ENCODE measurements around the gene PLEKHO2. TPM values are rescaled to one million over a fixed set of nuclear protein-coding genes. Genes with fewer than 3 reads are reported as not detected.

Gene PLEKHO2
- total and polyA plus RNA-seq, 2 experiments from 2014 or later: 9.0 to 29.4 TPM

DNA sequence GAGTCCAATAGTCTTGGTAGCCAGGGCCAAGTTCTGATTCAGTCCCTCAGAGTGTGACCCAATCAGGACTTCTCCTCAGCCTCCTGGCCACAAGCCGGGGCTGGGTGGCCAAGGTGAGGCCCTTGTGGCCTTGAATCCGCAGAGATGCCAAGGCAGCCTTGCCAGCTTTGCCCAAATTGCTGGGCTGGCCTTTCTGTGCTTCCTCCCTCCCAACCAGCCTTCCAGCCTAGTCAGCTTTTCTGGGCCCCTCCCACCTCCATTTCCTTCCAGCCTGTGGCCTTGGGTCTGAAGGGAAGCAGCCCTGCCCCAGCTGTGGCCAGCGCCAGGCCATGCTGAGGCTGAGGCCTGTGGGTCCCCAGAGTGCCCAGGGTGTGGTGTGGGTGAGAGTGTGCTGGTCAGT lies 35.7 kb downstream of the PLEKHO2 start:
- no peak overlapping the region for H2AFZ ChIP-seq
- no peak overlapping the region; the same call in 1 of the 2 replicates for H3K27ac Mint-ChIP-seq
- ATAC-seq: peak; percentile 13; the same call in 2 of the 3 replicates

More for the DNA sequence above, 35.7 kb downstream of the PLEKHO2 start:
- Histone ChIP-seq H3K36me3 (ENCODE audit: insufficient read depth) (no peaks in the 10 kb centered on the region), H3K4me1 (ENCODE audit: insufficient read depth) (peaks cover 15% of the 10 kb centered on the region), H3K79me2 (replicated peaks; ENCODE audit: insufficient read depth) (no peaks in the 10 kb centered on the region), H4K20me1 (replicated peaks; ENCODE audit: insufficient read depth) (no peaks in the 10 kb centered on the region), H3K4me2 (no peak overlapping the region), H3K27ac (ENCODE audit: low read depth) (no peak overlapping the region), H3K4me3 (no peak overlapping the region), H3K27me3 (ENCODE audit: insufficient read depth) (no peaks in the 10 kb centered on the region), H3K9me2 (ENCODE audit: insufficient read depth) (no peaks in the 10 kb centered on the region), H3F3A (replicated peaks; ENCODE audit: low read depth) (0 out of 2 replicates have a peak, but pooled peaks cover 2% of the 10 kb centered on the region)
- H3K4me1 Mint-ChIP-seq: peaks cover 35% of the 10 kb centered on the region
- no peaks in the 10 kb centered on the region for H3K9me3 Mint-ChIP-seq
- no peaks in the 10 kb centered on the region for H3K36me3 Mint-ChIP-seq (ENCODE audit: low read depth)
- H3K4me3 Mint-ChIP-seq: no peak overlapping the region
- no peak for DNase-seq (ENCODE audit: low spot score)
- no peak for TF ChIP-seq POLR2AphosphoS5 (IDR thresholded peaks at IDR 0.05; ENCODE audit: low read depth)
- TF ChIP-seq STAT1 (IDR thresholded peaks at IDR 0.05; ENCODE audit: unreplicated experiment): no peak
- no peak for TF ChIP-seq JUNB (IDR thresholded peaks at IDR 0.05; ENCODE audit: unreplicated experiment)
- TF ChIP-seq, protein P1, sequence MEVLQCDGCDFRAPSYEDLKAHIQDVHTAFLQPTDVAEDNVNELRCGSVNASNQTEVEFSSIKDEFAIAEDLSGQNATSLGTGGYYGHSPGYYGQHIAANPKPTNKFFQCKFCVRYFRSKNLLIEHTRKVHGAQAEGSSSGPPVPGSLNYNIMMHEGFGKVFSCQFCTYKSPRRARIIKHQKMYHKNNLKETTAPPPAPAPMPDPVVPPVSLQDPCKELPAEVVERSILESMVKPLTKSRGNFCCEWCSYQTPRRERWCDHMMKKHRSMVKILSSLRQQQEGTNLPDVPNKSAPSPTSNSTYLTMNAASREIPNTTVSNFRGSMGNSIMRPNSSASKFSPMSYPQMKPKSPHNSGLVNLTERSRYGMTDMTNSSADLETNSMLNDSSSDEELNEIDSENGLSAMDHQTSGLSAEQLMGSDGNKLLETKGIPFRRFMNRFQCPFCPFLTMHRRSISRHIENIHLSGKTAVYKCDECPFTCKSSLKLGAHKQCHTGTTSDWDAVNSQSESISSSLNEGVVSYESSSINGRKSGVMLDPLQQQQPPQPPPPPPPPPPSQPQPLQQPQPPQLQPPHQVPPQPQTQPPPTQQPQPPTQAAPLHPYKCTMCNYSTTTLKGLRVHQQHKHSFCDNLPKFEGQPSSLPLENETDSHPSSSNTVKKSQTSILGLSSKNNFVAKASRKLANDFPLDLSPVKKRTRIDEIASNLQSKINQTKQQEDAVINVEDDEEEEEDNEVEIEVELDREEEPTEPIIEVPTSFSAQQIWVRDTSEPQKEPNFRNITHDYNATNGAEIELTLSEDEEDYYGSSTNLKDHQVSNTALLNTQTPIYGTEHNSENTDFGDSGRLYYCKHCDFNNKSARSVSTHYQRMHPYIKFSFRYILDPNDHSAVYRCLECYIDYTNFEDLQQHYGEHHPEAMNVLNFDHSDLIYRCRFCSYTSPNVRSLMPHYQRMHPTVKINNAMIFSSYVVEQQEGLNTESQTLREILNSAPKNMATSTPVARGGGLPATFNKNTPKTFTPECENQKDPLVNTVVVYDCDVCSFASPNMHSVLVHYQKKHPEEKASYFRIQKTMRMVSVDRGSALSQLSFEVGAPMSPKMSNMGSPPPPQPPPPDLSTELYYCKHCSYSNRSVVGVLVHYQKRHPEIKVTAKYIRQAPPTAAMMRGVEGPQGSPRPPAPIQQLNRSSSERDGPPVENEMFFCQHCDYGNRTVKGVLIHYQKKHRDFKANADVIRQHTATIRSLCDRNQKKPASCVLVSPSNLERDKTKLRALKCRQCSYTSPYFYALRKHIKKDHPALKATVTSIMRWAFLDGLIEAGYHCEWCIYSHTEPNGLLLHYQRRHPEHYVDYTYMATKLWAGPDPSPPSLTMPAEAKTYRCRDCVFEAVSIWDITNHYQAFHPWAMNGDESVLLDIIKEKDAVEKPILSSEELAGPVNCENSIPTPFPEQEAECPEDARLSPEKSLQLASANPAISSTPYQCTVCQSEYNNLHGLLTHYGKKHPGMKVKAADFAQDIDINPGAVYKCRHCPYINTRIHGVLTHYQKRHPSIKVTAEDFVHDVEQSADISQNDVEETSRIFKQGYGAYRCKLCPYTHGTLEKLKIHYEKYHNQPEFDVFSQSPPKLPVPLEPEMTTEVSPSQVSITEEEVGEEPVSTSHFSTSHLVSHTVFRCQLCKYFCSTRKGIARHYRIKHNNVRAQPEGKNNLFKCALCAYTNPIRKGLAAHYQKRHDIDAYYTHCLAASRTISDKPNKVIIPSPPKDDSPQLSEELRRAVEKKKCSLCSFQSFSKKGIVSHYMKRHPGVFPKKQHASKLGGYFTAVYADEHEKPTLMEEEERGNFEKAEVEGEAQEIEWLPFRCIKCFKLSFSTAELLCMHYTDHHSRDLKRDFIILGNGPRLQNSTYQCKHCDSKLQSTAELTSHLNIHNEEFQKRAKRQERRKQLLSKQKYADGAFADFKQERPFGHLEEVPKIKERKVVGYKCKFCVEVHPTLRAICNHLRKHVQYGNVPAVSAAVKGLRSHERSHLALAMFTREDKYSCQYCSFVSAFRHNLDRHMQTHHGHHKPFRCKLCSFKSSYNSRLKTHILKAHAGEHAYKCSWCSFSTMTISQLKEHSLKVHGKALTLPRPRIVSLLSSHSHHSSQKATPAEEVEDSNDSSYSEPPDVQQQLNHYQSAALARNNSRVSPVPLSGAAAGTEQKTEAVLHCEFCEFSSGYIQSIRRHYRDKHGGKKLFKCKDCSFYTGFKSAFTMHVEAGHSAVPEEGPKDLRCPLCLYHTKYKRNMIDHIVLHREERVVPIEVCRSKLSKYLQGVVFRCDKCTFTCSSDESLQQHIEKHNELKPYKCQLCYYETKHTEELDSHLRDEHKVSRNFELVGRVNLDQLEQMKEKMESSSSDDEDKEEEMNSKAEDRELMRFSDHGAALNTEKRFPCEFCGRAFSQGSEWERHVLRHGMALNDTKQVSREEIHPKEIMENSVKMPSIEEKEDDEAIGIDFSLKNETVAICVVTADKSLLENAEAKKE (CRISPR knock-in tag; IDR thresholded peaks at IDR 0.05): no peak
- no peak for TF ChIP-seq ZNF114 (CRISPR knock-in tag; IDR thresholded peaks at IDR 0.05)
- TF ChIP-seq, protein P2, sequence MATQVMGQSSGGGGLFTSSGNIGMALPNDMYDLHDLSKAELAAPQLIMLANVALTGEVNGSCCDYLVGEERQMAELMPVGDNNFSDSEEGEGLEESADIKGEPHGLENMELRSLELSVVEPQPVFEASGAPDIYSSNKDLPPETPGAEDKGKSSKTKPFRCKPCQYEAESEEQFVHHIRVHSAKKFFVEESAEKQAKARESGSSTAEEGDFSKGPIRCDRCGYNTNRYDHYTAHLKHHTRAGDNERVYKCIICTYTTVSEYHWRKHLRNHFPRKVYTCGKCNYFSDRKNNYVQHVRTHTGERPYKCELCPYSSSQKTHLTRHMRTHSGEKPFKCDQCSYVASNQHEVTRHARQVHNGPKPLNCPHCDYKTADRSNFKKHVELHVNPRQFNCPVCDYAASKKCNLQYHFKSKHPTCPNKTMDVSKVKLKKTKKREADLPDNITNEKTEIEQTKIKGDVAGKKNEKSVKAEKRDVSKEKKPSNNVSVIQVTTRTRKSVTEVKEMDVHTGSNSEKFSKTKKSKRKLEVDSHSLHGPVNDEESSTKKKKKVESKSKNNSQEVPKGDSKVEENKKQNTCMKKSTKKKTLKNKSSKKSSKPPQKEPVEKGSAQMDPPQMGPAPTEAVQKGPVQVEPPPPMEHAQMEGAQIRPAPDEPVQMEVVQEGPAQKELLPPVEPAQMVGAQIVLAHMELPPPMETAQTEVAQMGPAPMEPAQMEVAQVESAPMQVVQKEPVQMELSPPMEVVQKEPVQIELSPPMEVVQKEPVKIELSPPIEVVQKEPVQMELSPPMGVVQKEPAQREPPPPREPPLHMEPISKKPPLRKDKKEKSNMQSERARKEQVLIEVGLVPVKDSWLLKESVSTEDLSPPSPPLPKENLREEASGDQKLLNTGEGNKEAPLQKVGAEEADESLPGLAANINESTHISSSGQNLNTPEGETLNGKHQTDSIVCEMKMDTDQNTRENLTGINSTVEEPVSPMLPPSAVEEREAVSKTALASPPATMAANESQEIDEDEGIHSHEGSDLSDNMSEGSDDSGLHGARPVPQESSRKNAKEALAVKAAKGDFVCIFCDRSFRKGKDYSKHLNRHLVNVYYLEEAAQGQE (IDR thresholded peaks at IDR 0.05; ENCODE audit: unreplicated experiment): no peak
- TF ChIP-seq, protein P3, sequence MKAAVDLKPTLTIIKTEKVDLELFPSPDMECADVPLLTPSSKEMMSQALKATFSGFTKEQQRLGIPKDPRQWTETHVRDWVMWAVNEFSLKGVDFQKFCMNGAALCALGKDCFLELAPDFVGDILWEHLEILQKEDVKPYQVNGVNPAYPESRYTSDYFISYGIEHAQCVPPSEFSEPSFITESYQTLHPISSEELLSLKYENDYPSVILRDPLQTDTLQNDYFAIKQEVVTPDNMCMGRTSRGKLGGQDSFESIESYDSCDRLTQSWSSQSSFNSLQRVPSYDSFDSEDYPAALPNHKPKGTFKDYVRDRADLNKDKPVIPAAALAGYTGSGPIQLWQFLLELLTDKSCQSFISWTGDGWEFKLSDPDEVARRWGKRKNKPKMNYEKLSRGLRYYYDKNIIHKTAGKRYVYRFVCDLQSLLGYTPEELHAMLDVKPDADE (IDR thresholded peaks at IDR 0.05): no peak
- no peak for TF ChIP-seq CREB1 (CRISPR knock-in tag; IDR thresholded peaks at IDR 0.05; ENCODE audit: low read depth)
- H3K27me3 Mint-ChIP-seq (ENCODE audit: insufficient read depth, low read depth, poor library complexity): peaks cover 13% of the 10 kb centered on the region
